GM12873 (cell line): ENCODE results near the gene CCDC6.

Experiments
- CTCF ChIP-seq: IDR thresholded peaks from 2 replicates; pipeline ENCODE4 v1.5.1; 2012; ENCODE audit warnings: low read depth, mild to moderate bottlenecking, moderate library complexity, low read length, control low read depth; ENCODE audit not compliant: insufficient read depth; ENCODE audit errors: missing control alignments

The CCDC6 gene

GRCh38 chr10:59804220-59804619, 102.1 kb downstream of the CCDC6 start:
- no peak for TF ChIP-seq CTCF

GRCh38 chr10:59803714-59804113, 102.6 kb downstream of the CCDC6 start:
- no peak for TF ChIP-seq CTCF

GRCh38 chr10:59801171-59801570, 105.2 kb downstream of the CCDC6 start:
- no peak for TF ChIP-seq CTCF

- no peak for TF ChIP-seq CTCF
These were observed 106.9 kb downstream of the CCDC6 start for GRCh38 chr10:59799421-59799820.

GRCh38 chr10:59793919-59794318, 112.4 kb downstream of the CCDC6 start:
- TF ChIP-seq CTCF = no peak

- no peak for TF ChIP-seq CTCF
These were observed 113.5 kb downstream of the CCDC6 start for GRCh38 chr10:59792812-59793211.

GRCh38 chr10:59791601-59792000, 114.8 kb downstream of the CCDC6 start:
- TF ChIP-seq CTCF = no peak
